HepG2 (cell line): Measurements from ENCODE around the gene B3GNT9. TPM values are rescaled to one million over a fixed set of nuclear protein-coding genes. Genes with fewer than 3 reads are reported as not detected.
A peak's percentile ranks its signal among the peaks of the same experiment; 100 is the strongest.

Experiments
- BATF2 ChIP-seq: sonication (generic); formaldehyde crosslinking; IDR thresholded peaks from 2 replicates; pipeline ENCODE4 v1.8.0; 2022; ENCODE audit warnings: mild to moderate bottlenecking, missing genetic modification reagents, moderate library complexity
- ETV6 ChIP-seq: sonication (generic); formaldehyde crosslinking; conservative IDR thresholded peaks from 2 replicates; pipeline ENCODE4 v1.4.0; 2020; ENCODE audit warnings: missing genetic modification reagents
- HOXA3 ChIP-seq: sonication (generic); formaldehyde crosslinking; IDR thresholded peaks from 2 replicates; pipeline ENCODE4 v1.5.0; 2020; ENCODE audit warnings: missing genetic modification reagents
- IRF2 ChIP-seq: IDR thresholded peaks from 2 replicates; pipeline ENCODE4 v1.6.1; 2018; ENCODE audit warnings: missing genetic modification reagents, missing compliant biosample characterization
- IRX3 ChIP-seq: sonication (generic); formaldehyde crosslinking; IDR thresholded peaks from 2 replicates; pipeline ENCODE4 v1.8.1; 2023; ENCODE audit warnings: mild to moderate bottlenecking, low read depth, missing genetic modification reagents, borderline replicate concordance
- KAT7 ChIP-seq: IDR thresholded peaks from 2 replicates; pipeline ENCODE4 v1.6.1; 2018; ENCODE audit warnings: borderline replicate concordance, missing compliant biosample characterization
- KDM6A ChIP-seq: IDR thresholded peaks from 2 replicates; pipeline ENCODE4 v1.6.1; 2016; ENCODE audit warnings: low read depth
- NCOA5 ChIP-seq: sonication (generic); formaldehyde crosslinking; IDR thresholded peaks from 2 replicates; pipeline ENCODE4 v1.4.0; 2020; ENCODE audit warnings: missing genetic modification reagents
- PAF1 ChIP-seq: IDR thresholded peaks from 2 replicates; pipeline ENCODE4 v1.6.1; 2016; ENCODE audit warnings: missing genetic modification reagents, missing compliant biosample characterization
- POLR2A ChIP-seq, 2 experiments: IDR thresholded peaks; 2 replicates each; pipeline ENCODE4 v1.6.1; 2011; ENCODE audit warnings: low read depth in 2 of 2, low read length in 2 of 2, mild to moderate bottlenecking in 1 of 2, moderate library complexity in 1 of 2; ENCODE audit not compliant: insufficient read depth in 1 of 2
- SETDB1 ChIP-seq: sonication (generic); formaldehyde crosslinking; IDR thresholded peaks from 2 replicates; pipeline ENCODE4 v1.5.1; 2020; ENCODE audit warnings: missing genetic modification reagents, mild to moderate bottlenecking, borderline replicate concordance
- SP4 ChIP-seq: sonication (generic); formaldehyde crosslinking; IDR thresholded peaks from 2 replicates; pipeline ENCODE4 v1.8.1; 2023; ENCODE audit warnings: mild to moderate bottlenecking, missing genetic modification reagents
- TARDBP ChIP-seq: sonication (generic); formaldehyde crosslinking; IDR thresholded peaks from 2 replicates; pipeline ENCODE4 v1.8.0; 2022; ENCODE audit warnings: mild to moderate bottlenecking, missing genetic modification reagents
- ZBTB20 ChIP-seq: sonication (generic); formaldehyde crosslinking; IDR thresholded peaks from 2 replicates; pipeline ENCODE4 v1.8.1; 2023; ENCODE audit warnings: missing genetic modification reagents, low read depth, mild to moderate bottlenecking, borderline replicate concordance
- ZBTB38 ChIP-seq: sonication (generic); formaldehyde crosslinking; IDR thresholded peaks from 2 replicates; pipeline ENCODE4 v1.5.1; 2020; ENCODE audit warnings: mild to moderate bottlenecking, missing genetic modification reagents
- ZNF18 ChIP-seq: sonication (generic); formaldehyde crosslinking; IDR thresholded peaks from 2 replicates; pipeline ENCODE4 v1.8.0; 2022; ENCODE audit warnings: mild to moderate bottlenecking, missing genetic modification reagents; ENCODE audit not compliant: insufficient replicate concordance
- ZNF326 ChIP-seq: sonication (generic); formaldehyde crosslinking; IDR thresholded peaks from 2 replicates; pipeline ENCODE4 v1.4.0; 2020; ENCODE audit warnings: missing genetic modification reagents, borderline replicate concordance
- ZNF430 ChIP-seq: sonication (generic); formaldehyde crosslinking; IDR thresholded peaks from 2 replicates; pipeline ENCODE4 v1.9.0; 2021; ENCODE audit warnings: mild to moderate bottlenecking, missing genetic modification reagents
- ZNF607 ChIP-seq: sonication (generic); formaldehyde crosslinking; IDR thresholded peaks from 2 replicates; pipeline ENCODE4 v1.5.1; 2020; ENCODE audit warnings: missing genetic modification reagents, mild to moderate bottlenecking, borderline replicate concordance
- ZNF644 ChIP-seq: IDR thresholded peaks from 2 replicates; pipeline ENCODE4 v1.6.1; 2016; ENCODE audit warnings: low read depth
- ZNF709 ChIP-seq: sonication (generic); formaldehyde crosslinking; IDR thresholded peaks from 2 replicates; pipeline ENCODE4 v1.5.0; 2020; ENCODE audit warnings: mild to moderate bottlenecking, missing genetic modification reagents
- ZNF883 ChIP-seq: sonication (generic); formaldehyde crosslinking; IDR thresholded peaks from 2 replicates; pipeline ENCODE4 v1.5.1; 2020; ENCODE audit warnings: mild to moderate bottlenecking, missing genetic modification reagents; ENCODE audit errors: not compliant biosample characterization
- polyA plus RNA-seq, 8 experiments: library from polyadenylated mRNA; depleted of rRNA in 3 of 8; stranded (reverse) in 7 of 8; unstranded in 1 of 8; fragments of >200 nt; fragmentation: Illumina TruSeq in 4 of 8; extraction: Trizol in 4 of 8; gene quantifications; 2 replicates each; pipeline versions ENCODE4 v1.2.1 to v1.2.3, GENCODE V29; 2011 to 2016; ENCODE audit warnings: low read depth in 4 of 8, missing spikeins in 1 of 8, mixed read lengths in 1 of 8; ENCODE audit not compliant: insufficient read depth in 1 of 8
- total RNA-seq, 5 experiments: library from RNA; depleted of rRNA; stranded (reverse); fragments of >200 nt; fragmentation: Illumina TruSeq; extraction: Trizol; gene quantifications; 2 replicates each; pipeline ENCODE4 v1.2.3, GENCODE V29; 2016; ENCODE audit warnings: low read depth in 1 of 5
- TF ChIP-seq, protein P1 (sequence below): sonication (generic); formaldehyde crosslinking; IDR thresholded peaks from 2 replicates; pipeline ENCODE4 v1.5.1; 2020; ENCODE audit warnings: mild to moderate bottlenecking, missing genetic modification reagents
- TF ChIP-seq, protein P2 (sequence below): sonication (generic); formaldehyde crosslinking; IDR thresholded peaks from 2 replicates; pipeline ENCODE4 v1.8.0; 2022; ENCODE audit warnings: mild to moderate bottlenecking, missing genetic modification reagents

B3GNT9 gene
- total and polyA plus RNA-seq, 2 of the 13 experiments (the other 11 are each of a cell fraction or from before 2014, with no cell fraction given) = 1.5 to 3.1 TPM

DNA sequence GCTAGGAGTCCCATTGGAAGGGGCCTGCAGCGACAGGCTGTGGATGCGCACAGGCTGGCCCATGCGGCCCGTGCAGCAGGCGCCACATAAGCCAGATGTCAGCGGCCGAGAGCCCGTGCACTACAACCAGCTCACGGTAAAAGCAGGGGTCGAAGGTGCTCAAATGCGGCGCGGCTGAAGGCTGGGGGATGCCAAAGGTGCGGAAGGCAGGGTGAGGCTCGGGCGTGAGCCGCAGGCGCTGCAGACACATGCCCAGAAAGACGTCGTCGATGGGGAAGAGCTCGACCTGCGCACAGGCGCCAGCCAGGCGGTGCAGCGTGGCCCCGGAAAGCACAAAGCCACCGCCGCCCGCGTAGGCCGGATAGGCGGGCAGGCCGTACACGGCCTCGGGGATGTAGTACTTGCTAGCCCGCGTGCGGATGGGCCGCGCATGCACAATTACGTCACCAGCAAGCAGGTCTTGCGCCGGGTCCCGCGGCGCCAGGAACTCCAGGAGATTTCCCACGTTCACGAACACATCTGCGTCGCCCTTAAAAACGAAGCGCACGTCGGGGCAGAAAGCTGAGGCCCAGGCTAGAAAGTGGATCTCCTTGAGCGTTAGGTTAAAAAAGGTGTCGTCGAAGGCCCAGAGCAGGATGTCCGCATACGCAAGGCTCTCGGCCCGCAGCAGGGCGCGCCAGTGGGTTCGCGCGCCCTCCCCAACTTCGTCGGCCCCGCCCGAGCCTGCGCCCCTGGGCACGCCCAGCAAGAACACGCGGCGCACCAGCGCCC, 1.3 kb downstream of the B3GNT9 start (continued):
- TF ChIP-seq, protein P1, sequence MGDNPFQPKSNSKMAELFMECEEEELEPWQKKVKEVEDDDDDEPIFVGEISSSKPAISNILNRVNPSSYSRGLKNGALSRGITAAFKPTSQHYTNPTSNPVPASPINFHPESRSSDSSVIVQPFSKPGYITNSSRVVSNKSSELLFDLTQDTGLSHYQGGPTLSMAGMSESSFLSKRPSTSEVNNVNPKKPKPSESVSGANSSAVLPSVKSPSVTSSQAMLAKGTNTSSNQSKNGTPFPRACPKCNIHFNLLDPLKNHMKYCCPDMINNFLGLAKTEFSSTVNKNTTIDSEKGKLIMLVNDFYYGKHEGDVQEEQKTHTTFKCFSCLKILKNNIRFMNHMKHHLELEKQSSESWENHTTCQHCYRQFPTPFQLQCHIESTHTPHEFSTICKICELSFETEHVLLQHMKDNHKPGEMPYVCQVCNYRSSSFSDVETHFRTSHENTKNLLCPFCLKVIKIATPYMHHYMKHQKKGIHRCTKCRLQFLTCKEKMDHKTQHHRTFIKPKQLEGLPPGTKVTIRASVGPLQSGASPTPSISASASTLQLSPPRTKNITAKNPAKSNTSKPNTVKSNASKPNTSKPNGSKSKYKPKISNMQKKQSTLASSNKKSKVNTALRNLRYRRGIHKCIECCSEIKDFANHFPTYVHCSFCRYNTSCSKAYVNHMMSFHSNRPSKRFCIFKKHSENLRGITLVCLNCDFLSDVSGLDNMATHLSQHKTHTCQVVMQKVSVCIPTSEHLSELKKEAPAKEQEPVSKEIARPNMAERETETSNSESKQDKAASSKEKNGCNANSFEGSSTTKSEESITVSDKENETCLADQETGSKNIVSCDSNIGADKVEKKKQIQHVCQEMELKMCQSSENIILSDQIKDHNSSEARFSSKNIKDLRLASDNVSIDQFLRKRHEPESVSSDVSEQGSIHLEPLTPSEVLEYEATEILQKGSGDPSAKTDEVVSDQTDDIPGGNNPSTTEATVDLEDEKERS (CRISPR knock-in tag) = 0 out of 2 replicates have a peak, but pooled peaks have one; percentile 57
- TF ChIP-seq ZNF18 (CRISPR knock-in tag) (no peak), ZNF883 (peak; percentile 37), HOXA3 (CRISPR knock-in tag) (peak; percentile 70), ZNF430 (CRISPR knock-in tag) (no peak), NCOA5 (CRISPR knock-in tag) (0 out of 2 replicates have a peak, but pooled peaks have one; percentile 63), ZBTB38 (CRISPR knock-in tag) (peak; percentile 98), ZBTB20 (0 out of 2 replicates have a peak, but pooled peaks have one; percentile 27), ZNF607 (CRISPR knock-in tag) (peak; percentile 43; the same call in 1 of the 2 replicates), KDM6A (CRISPR knock-in tag) (no peak), IRF2 (CRISPR knock-in tag) (0 out of 2 replicates have a peak, but pooled peaks have one; percentile 22), POLR2A (IDR thresholded peaks at IDR 0.05; ENCODE audit: insufficient read depth in 1 of 2, low read depth in 2 of 2, low read length in 2 of 2) (peak in 1 of 2 experiments; percentile 45; a peak in 1 of 4 replicates), ETV6 (no peak), ZNF644 (CRISPR knock-in tag) (no peak), IRX3 (no peak), PAF1 (CRISPR knock-in tag) (peak; percentile 88; the same call in 1 of the 2 replicates), SP4 (CRISPR knock-in tag) (0 out of 2 replicates have a peak, but pooled peaks have one; percentile 60), ZNF709 (0 out of 2 replicates have a peak, but pooled peaks have one; percentile 46), KAT7 (CRISPR knock-in tag) (no peak), ZNF326 (CRISPR knock-in tag) (no peak), TARDBP (CRISPR knock-in tag) (0 out of 2 replicates have a peak, but pooled peaks have one; percentile 25), BATF2 (CRISPR knock-in tag) (no peak), SETDB1 (CRISPR knock-in tag) (0 out of 2 replicates have a peak, but pooled peaks have one; percentile 48)
- TF ChIP-seq, protein P2, sequence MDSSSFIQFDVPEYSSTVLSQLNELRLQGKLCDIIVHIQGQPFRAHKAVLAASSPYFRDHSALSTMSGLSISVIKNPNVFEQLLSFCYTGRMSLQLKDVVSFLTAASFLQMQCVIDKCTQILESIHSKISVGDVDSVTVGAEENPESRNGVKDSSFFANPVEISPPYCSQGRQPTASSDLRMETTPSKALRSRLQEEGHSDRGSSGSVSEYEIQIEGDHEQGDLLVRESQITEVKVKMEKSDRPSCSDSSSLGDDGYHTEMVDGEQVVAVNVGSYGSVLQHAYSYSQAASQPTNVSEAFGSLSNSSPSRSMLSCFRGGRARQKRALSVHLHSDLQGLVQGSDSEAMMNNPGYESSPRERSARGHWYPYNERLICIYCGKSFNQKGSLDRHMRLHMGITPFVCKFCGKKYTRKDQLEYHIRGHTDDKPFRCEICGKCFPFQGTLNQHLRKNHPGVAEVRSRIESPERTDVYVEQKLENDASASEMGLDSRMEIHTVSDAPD (CRISPR knock-in tag) = no peak
